Skeletal muscle tissue (tissue), 4 donors: Measurements from ENCODE around the gene RUNX3. TPM values are rescaled to one million over a fixed set of nuclear protein-coding genes. Genes with fewer than 3 reads are reported as not detected.
"Not testable (repeated sequence)": the region's sequence is repeated elsewhere in the genome, so short reads cannot be mapped to it uniquely, and the experiment has no call there.

Experiments
- H3K27ac ChIP-seq: one replicate; pipeline ENCODE4 v1.7.0; 2013; ENCODE audit warnings: mild to moderate bottlenecking, low read depth, low read length, inconsistent platforms
- H3K27me3 ChIP-seq, 3 donors: one replicate each; pipeline ENCODE4 v1.7.0; 2013; ENCODE audit warnings: low read length in 3 of 3; ENCODE audit not compliant: control insufficient read depth in 3 of 3, insufficient read depth in 3 of 3
- H3K36me3 ChIP-seq, 3 donors: one replicate each; pipeline ENCODE4 v1.7.0; 2013; ENCODE audit warnings: low read length in 3 of 3; ENCODE audit not compliant: control insufficient read depth in 3 of 3, insufficient read depth in 3 of 3
- H3K4me1 ChIP-seq, 3 donors: one replicate each; pipeline ENCODE4 v1.7.0; 2013; ENCODE audit warnings: low read length in 3 of 3, mild to moderate bottlenecking in 3 of 3; ENCODE audit not compliant: control insufficient read depth in 3 of 3, insufficient read depth in 3 of 3
- H3K4me3 ChIP-seq, 3 donors: one replicate each; pipeline ENCODE4 v1.7.0; 2013; ENCODE audit warnings: low read length in 3 of 3
- H3K9ac ChIP-seq, 3 donors: one replicate each; pipeline ENCODE4 v1.7.0; 2013; ENCODE audit warnings: low read length in 3 of 3, mild to moderate bottlenecking in 3 of 3, moderate library complexity in 2 of 3, low read depth in 1 of 3
- H3K9me3 ChIP-seq, 3 donors: one replicate each; pipeline ENCODE4 v1.7.0; 2013; ENCODE audit warnings: low read length in 3 of 3; ENCODE audit not compliant: control insufficient read depth in 3 of 3
- total RNA-seq: library from RNA; depleted of rRNA; stranded (reverse); fragments of >200 nt; gene quantifications from one replicate; pipeline ENCODE4 v1.2.3, GENCODE V29; 2014
- donor health status: Osteomylitis.

Gene RUNX3
- total RNA-seq, 1 donor from 2014 or later: under 0.01 TPM

DNA sequence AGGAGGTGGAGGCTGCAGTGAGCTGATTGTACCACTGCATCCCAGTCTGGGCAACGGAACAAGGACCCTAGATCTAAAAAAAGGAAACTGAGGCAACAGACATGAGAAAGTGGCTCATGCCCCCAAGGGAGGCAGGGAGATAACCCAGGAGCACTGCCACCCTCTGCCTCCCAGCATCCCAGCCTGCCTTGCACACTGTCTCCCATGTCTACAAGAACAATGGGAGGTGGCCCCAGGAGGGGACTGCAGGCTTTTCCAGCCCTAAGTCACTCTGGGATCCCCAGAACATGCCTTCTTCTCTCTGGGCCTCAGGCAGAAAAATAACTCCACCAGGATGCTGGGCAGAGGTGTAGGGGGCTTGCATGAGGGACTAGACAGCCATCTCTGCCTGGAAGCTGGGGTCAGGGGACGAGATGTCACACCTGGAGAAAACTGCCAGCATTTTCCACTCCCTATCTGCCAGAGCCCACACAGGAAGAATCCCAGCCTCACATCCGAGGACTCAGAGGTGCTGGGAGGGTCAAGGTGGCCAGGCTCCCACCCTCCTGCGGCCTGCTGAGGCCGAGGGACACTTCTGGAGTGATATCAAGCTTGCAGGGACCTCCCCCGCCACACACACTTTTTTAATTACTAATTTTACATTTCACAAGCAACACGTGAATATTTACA, 21.4 kb downstream of the RUNX3 start:
- Histone ChIP-seq H3K4me3 (no peak overlapping the region), H3K9ac (no peak overlapping the region), H3K9me3 (no peaks in the 10 kb centered on the region), H3K27me3 (peaks cover 0 to 24% (median 18%) of the 10 kb centered on the region in 3 donors), H3K27ac (no peak overlapping the region), H3K4me1 (peaks cover 6 to 13% (median 7%) of the 10 kb centered on the region in 3 donors), H3K36me3 (no peaks in the 10 kb centered on the region)

DNA sequence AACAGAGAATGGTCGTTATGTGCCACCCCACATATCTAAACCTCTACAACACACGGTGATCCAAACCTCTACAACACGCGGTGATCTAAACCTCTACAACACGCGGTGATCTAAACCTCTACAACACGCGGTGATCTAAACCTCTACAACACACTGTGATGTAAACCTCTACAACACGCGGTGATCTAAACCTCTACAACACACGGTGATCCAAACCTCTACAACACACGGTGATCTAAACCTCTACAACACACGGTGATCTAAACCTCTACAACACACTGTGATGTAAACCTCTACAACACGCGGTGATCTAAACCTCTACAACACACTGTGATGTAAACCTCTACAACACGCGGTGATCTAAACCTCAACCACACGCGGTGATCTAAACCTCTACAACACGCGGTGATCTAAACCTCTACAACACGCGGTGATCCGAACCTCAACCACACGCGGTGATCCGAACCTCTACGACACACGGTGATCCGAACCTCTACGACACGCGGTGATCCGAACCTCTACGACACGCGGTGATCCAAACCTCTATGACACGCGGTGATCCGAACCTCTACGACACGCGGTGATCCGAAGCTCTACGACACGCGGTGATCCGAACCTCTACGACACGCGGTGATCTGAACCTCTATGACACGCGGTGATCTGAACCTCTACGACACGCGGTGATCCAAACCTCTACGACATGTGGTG, 22.3 kb downstream of the RUNX3 start:
- H3K27ac ChIP-seq, H3K4me3 ChIP-seq, H3K4me1 ChIP-seq, H3K9me3 ChIP-seq, H3K9ac ChIP-seq, H3K36me3 ChIP-seq: not testable (repeated sequence)
- peaks cover 0 to 34% (median 25%) of the 10 kb centered on the region in 3 donors for H3K27me3 ChIP-seq

DNA sequence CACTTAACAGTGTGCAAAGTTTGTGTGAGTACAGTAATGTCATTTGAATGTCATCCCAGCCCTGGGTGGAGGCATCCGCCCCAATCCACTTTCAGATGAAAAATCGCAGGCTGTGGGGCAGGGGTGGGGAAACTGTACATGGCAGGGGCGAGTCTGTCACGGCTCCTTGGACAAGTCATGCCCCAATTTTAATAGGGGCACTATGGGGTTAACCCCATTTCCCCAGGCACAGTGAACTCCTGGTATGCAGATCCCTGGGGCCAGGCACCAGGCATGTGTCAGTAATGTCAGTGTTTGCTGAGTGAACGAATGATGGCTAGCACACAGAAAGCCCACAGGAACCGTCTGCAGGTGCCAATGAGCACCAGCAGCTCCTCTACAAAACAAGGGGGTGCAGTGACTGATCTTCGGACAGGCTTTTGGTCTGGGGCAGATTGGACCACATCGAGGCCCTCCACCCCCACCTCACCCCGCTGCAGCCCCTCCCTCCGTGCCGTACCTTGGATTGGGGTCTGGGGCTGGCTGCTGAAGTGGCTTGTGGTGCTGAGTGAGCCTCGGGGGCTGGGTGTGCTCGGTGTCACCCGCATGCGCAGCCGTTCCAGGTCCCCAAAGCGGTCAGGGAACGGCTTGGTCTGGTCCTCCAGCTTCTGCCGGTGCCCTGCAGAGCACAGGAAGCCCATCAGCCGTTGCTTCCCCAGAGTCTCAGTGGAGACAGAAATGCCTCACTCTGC, 23.2 kb downstream of the RUNX3 start:
- H3K36me3 ChIP-seq: no peaks in the 10 kb centered on the region

GRCh38 chr1:24905979-24906720, 23.9 kb downstream of the RUNX3 start:
- Histone ChIP-seq H3K36me3 (no peaks in the 10 kb centered on the region), H3K4me3 (no peak overlapping the region), H3K27me3 (peaks cover 0 to 46% (median 34%) of the 10 kb centered on the region in 3 donors), H3K27ac (no peak overlapping the region), H3K9me3 (no peaks in the 10 kb centered on the region), H3K9ac (no peak overlapping the region), H3K4me1 (no peaks in the 10 kb centered on the region)

More for the DNA sequence above, 23.2 kb downstream of the RUNX3 start:
- Histone ChIP-seq H3K9me3 (no peaks in the 10 kb centered on the region), H3K4me1 (peaks cover under 1 to 3% (median 2%) of the 10 kb centered on the region in 3 donors), H3K27ac (no peak overlapping the region), H3K9ac (no peak overlapping the region), H3K4me3 (no peak overlapping the region), H3K27me3 (peaks cover 0 to 41% (median 27%) of the 10 kb centered on the region in 3 donors)

GRCh38 chr1:24905355-24905978, 24.6 kb downstream of the RUNX3 start:
- Histone ChIP-seq H3K9me3 (no peaks in the 10 kb centered on the region), H3K4me3 (no peak overlapping the region), H3K9ac (no peak overlapping the region), H3K4me1 (no peaks in the 10 kb centered on the region), H3K27ac (no peak overlapping the region), H3K27me3 (peaks cover 0 to 47% (median 33%) of the 10 kb centered on the region in 3 donors), H3K36me3 (no peaks in the 10 kb centered on the region)

- Histone ChIP-seq H3K4me1 (no peaks in the 10 kb centered on the region), H3K9ac (no peak overlapping the region), H3K36me3 (no peaks in the 10 kb centered on the region), H3K9me3 (no peaks in the 10 kb centered on the region), H3K4me3 (no peak overlapping the region), H3K27ac (no peak overlapping the region), H3K27me3 (peaks cover 0 to 51% (median 33%) of the 10 kb centered on the region in 3 donors)
Measured at GRCh38 chr1:24904731-24905354, 25.2 kb downstream of the RUNX3 start.

- H3K9me3 ChIP-seq: no peaks in the 10 kb centered on the region
- peaks cover 0 to 57% (median 31%) of the 10 kb centered on the region in 3 donors for H3K27me3 ChIP-seq
- no peaks in the 10 kb centered on the region for H3K36me3 ChIP-seq
- no peak overlapping the region for H3K27ac ChIP-seq
- no peaks in the 10 kb centered on the region for H3K4me1 ChIP-seq
- no peak overlapping the region for H3K9ac ChIP-seq
- no peak overlapping the region for H3K4me3 ChIP-seq
Measured at GRCh38 chr1:24903955-24904730, 25.9 kb downstream of the RUNX3 start.

DNA sequence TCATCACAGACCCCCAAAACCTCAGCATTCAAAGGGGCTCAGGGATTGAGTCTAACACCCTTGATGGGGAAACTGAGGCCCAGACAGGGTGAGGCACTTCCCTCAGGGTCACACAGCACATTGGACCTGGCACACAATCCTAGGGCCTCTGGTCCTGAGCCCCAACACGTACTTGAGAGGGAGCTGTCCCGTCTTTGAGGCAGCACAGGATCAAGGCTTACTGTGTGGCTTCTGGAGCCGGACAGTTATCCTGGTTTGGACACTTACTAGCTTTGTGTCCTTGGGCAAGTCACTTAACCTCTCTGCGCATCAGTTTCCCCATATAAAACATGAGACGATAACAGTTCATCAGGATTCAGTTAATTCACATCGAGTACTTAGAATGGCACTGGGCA, 26.5 kb downstream of the RUNX3 start:
- Histone ChIP-seq H3K9me3 (no peaks in the 10 kb centered on the region), H3K27ac (no peak overlapping the region), H3K4me3 (no peak overlapping the region), H3K9ac (no peak overlapping the region), H3K36me3 (no peaks in the 10 kb centered on the region), H3K27me3 (peaks cover 0 to 63% (median 36%) of the 10 kb centered on the region in 3 donors), H3K4me1 (no peaks in the 10 kb centered on the region)
